ENCODE results near the gene RNASEH2C. TPM values are rescaled to one million over a fixed set of nuclear protein-coding genes. Genes with fewer than 3 reads are reported as not detected.

Gene RNASEH2C
- total RNA-seq, 1 experiment from 2014 or later = 57.7 TPM

- no peaks in the 10 kb centered on the region for H4K20me1 ChIP-seq (ENCODE audit: control insufficient read depth, insufficient read depth, insufficient read length)
- no peaks in the 10 kb centered on the region for H3K27me3 ChIP-seq (ENCODE audit: insufficient read depth, low read length)
- H3K56ac ChIP-seq (ENCODE audit: insufficient read length, low read depth, low read length) = no peak overlapping the region
- H4K8ac ChIP-seq (replicated peaks; ENCODE audit: insufficient read length, low read depth, low read length) = no peak overlapping the region
- H3K23me2 ChIP-seq (ENCODE audit: insufficient read length, low read depth, low read length, poor library complexity, severe bottlenecking) = no peaks in the 10 kb centered on the region
- no CpG with 5 or more reads among the region's 6 CpGs for WGBS (ENCODE audit: extremely low coverage, insufficient read length, low lambda C conversion rate)
- no peak overlapping the region for H4K91ac ChIP-seq (ENCODE audit: insufficient read length, low read depth, low read length)
- H3K4me1 ChIP-seq (ENCODE audit: insufficient read depth, low read length) = no peaks in the 10 kb centered on the region
- no peak overlapping the region for H2BK5ac ChIP-seq (ENCODE audit: insufficient read length, low read length)
- no peak overlapping the region for H2AK5ac ChIP-seq (ENCODE audit: insufficient read length, low read length)
- Mint-ChIP-seq H3K4me1 (no peaks in the 10 kb centered on the region), H3K27ac (no peak overlapping the region), H3K4me3 (no peak overlapping the region; a peak in 1 of 5 replicates), H3K9me3 (peaks cover under 1% of the 10 kb centered on the region in 2 experiments; a peak in 3 of 5 replicates), H3K27me3 (ENCODE audit: low read depth) (peaks cover 28% of the 10 kb centered on the region), H3K36me3 (ENCODE audit: insufficient read depth in 1 of 3, low read depth in 3 of 3) (no peaks in the 10 kb centered on the region)
- DNase-seq = no peak
- no peak overlapping the region for H3K4me2 ChIP-seq (ENCODE audit: insufficient read depth, insufficient read length, low read length)
- no peak overlapping the region for H3K9ac ChIP-seq (ENCODE audit: extremely low read depth, insufficient read length, low read length)
- H2BK20ac ChIP-seq (ENCODE audit: low read depth, low read length, poor library complexity, severe bottlenecking) = no peak overlapping the region
- H3K27ac ChIP-seq (ENCODE audit: insufficient read length, low read depth, low read length) = no peak overlapping the region
- no peak overlapping the region for H3K23ac ChIP-seq (ENCODE audit: insufficient read length, low read depth, low read length)
- TF ChIP-seq CTCF (conservative IDR thresholded peaks at IDR 0.05) = peak; percentile 56
- no peak overlapping the region for H3T11ph ChIP-seq (ENCODE audit: low read length)
- no peak overlapping the region for H2BK15ac ChIP-seq (ENCODE audit: low read depth, low read length)
- H3K4ac ChIP-seq (ENCODE audit: low read depth, low read length) = no peak overlapping the region
- H3K79me1 ChIP-seq (ENCODE audit: insufficient read depth, low read depth, low read length, poor library complexity, severe bottlenecking) = no peaks in the 10 kb centered on the region
- no peak overlapping the region for H2BK12ac ChIP-seq (ENCODE audit: insufficient read length, low read depth, low read length)
- no peak overlapping the region for H2BK120ac ChIP-seq (ENCODE audit: low read depth, low read length, poor library complexity, severe bottlenecking)
- no peak overlapping the region for H2AFZ ChIP-seq (ENCODE audit: low read length)
- H3K14ac ChIP-seq (ENCODE audit: insufficient read depth, low read length) = no peak overlapping the region
- H3K79me2 ChIP-seq (ENCODE audit: insufficient read depth, low read length) = no peaks in the 10 kb centered on the region
- H4K5ac ChIP-seq (ENCODE audit: insufficient read length, low read depth, low read length) = no peak overlapping the region
- no peak overlapping the region for H3K18ac ChIP-seq (ENCODE audit: insufficient read length, low read depth, low read length)
- no peaks in the 10 kb centered on the region for H3K9me3 ChIP-seq (ENCODE audit: control insufficient read depth, low read depth, low read length)
These were observed 6.1 kb upstream of the RNASEH2C start for GRCh38 chr11:65726660-65727059.
